MM.1S (cell line): ENCODE data around the gene CAV3.

ENCODE experiments used
- DNase-seq: peaks from one replicate; pipeline ENCODE4 v3.0.0-alpha.2; 2015
- H2AFZ ChIP-seq: fragments of 300-600 bp; sonication (generic); 2 replicates; pipeline ENCODE4 v1.6.0; 2016; ENCODE audit warnings: antibody characterized with exemption, low read length
- H3F3A ChIP-seq: fragments of 300-600 bp; sonication (generic); 2 replicates; pipeline ENCODE4 v1.6.1; 2016; ENCODE audit warnings: mild to moderate bottlenecking, antibody characterized with exemption, low read length, moderate library complexity, mixed read lengths; ENCODE audit not compliant: insufficient read depth
- H3K27ac ChIP-seq: fragments of 300-600 bp; sonication (generic); 2 replicates; pipeline ENCODE4 v1.5.1; 2016; ENCODE audit warnings: mild to moderate bottlenecking, low read length
- H3K27me3 ChIP-seq: fragments of 300-600 bp; sonication (generic); replicated peaks from 2 replicates; pipeline ENCODE4 v1.6.0; 2016; ENCODE audit warnings: low read length; ENCODE audit not compliant: insufficient read depth
- H3K36me3 ChIP-seq: fragments of 300-600 bp; sonication (generic); replicated peaks from 2 replicates; pipeline ENCODE4 v1.6.1; 2016; ENCODE audit warnings: mild to moderate bottlenecking, low read length, mixed read lengths; ENCODE audit not compliant: insufficient read depth
- H3K4me1 ChIP-seq: fragments of 300-600 bp; sonication (generic); 2 replicates; pipeline ENCODE4 v1.6.1; 2016; ENCODE audit warnings: low read length, mixed read lengths
- H3K4me2 ChIP-seq: fragments of 300-600 bp; sonication (generic); 2 replicates; pipeline ENCODE4 v1.6.0; 2016; ENCODE audit warnings: low read depth, low read length
- H3K4me3 ChIP-seq: fragments of 300-600 bp; sonication (generic); 2 replicates; pipeline ENCODE4 v1.5.1; 2016; ENCODE audit warnings: low read length, mixed read lengths
- H3K79me2 ChIP-seq: fragments of 300-600 bp; sonication (generic); 2 replicates; pipeline ENCODE4 v1.6.1; 2016; ENCODE audit warnings: mixed run types, low read length, mixed read lengths
- H3K9ac ChIP-seq: fragments of 300-600 bp; sonication (generic); 2 replicates; pipeline ENCODE4 v1.6.1; 2016; ENCODE audit warnings: low read length, mixed read lengths
- H3K9me2 ChIP-seq: fragments of 300-600 bp; sonication (generic); replicated peaks from 2 replicates; pipeline ENCODE4 v1.6.1; 2016; ENCODE audit warnings: mild to moderate bottlenecking, low read length, mixed read lengths; ENCODE audit not compliant: insufficient read depth
- H3K9me3 ChIP-seq: fragments of 300-600 bp; sonication (generic); replicated peaks from 2 replicates; pipeline ENCODE4 v1.6.1; 2016; ENCODE audit warnings: mild to moderate bottlenecking, low read length, mixed read lengths; ENCODE audit not compliant: insufficient read depth
- H4K20me1 ChIP-seq: fragments of 300-600 bp; sonication (generic); 2 replicates; pipeline ENCODE4 v1.6.1; 2016; ENCODE audit warnings: mild to moderate bottlenecking, low read length, moderate library complexity, mixed read lengths; ENCODE audit not compliant: insufficient read depth
- EZH2 ChIP-seq: fragments of 300-600 bp; sonication (generic); optimal IDR thresholded peaks from 2 replicates; pipeline ENCODE3; 2017; ENCODE audit warnings: low read depth, mild to moderate bottlenecking, antibody characterized with exemption, low read length, mixed read lengths
- EZH2phosphoT487 ChIP-seq: fragments of 300-600 bp; sonication (generic); IDR thresholded peaks from 2 replicates; pipeline ENCODE4 v1.6.1; 2018; ENCODE audit warnings: antibody characterized with exemption, low read length
- TF ChIP-seq, protein P1 (sequence below): fragments of 300-600 bp; sonication (generic); IDR thresholded peaks from 2 replicates; pipeline ENCODE4 v1.5.1; 2016; ENCODE audit warnings: antibody characterized with exemption, low read length, mixed read lengths

Gene CAV3

DNA sequence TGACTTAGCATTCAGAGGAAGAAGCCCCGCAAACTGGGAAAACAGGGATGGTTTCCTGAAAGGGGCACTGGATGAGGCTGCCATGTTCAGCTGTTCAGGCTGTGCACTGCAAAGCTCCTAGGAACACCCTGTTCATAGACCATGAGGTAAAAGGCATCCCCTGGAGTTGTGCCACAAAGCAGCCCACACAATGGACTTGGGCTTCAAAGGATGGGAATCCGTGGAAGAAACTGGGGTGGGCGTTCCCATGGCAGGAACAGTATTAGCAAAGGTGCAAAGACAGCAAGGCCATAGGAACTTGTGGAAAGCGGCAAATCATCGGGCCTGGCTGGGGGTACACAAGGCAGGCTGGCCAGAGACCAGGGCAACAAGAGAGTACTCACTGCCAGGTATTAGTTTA lies 26.9 kb downstream of the CAV3 start:
- no peaks in the 10 kb centered on the region for H4K20me1 ChIP-seq
- TF ChIP-seq EZH2, result no peak
- no peak for TF ChIP-seq EZH2phosphoT487
- TF ChIP-seq, protein P1, sequence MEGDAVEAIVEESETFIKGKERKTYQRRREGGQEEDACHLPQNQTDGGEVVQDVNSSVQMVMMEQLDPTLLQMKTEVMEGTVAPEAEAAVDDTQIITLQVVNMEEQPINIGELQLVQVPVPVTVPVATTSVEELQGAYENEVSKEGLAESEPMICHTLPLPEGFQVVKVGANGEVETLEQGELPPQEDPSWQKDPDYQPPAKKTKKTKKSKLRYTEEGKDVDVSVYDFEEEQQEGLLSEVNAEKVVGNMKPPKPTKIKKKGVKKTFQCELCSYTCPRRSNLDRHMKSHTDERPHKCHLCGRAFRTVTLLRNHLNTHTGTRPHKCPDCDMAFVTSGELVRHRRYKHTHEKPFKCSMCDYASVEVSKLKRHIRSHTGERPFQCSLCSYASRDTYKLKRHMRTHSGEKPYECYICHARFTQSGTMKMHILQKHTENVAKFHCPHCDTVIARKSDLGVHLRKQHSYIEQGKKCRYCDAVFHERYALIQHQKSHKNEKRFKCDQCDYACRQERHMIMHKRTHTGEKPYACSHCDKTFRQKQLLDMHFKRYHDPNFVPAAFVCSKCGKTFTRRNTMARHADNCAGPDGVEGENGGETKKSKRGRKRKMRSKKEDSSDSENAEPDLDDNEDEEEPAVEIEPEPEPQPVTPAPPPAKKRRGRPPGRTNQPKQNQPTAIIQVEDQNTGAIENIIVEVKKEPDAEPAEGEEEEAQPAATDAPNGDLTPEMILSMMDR, result no peak
- H3K36me3 ChIP-seq, result no peaks in the 10 kb centered on the region
- no peak overlapping the region for H2AFZ ChIP-seq
- no peak overlapping the region for H3K4me2 ChIP-seq
- H3F3A ChIP-seq, result no peaks in the 10 kb centered on the region
- H3K9me2 ChIP-seq, result no peaks in the 10 kb centered on the region
- H3K4me3 ChIP-seq, result no peak overlapping the region
- no peaks in the 10 kb centered on the region for H3K27me3 ChIP-seq
- H3K4me1 ChIP-seq, result no peaks in the 10 kb centered on the region
- H3K9me3 ChIP-seq, result no peaks in the 10 kb centered on the region
- DNase-seq, result no peak
- no peak overlapping the region for H3K9ac ChIP-seq
- no peaks in the 10 kb centered on the region for H3K79me2 ChIP-seq
- H3K27ac ChIP-seq, result no peak overlapping the region

DNA sequence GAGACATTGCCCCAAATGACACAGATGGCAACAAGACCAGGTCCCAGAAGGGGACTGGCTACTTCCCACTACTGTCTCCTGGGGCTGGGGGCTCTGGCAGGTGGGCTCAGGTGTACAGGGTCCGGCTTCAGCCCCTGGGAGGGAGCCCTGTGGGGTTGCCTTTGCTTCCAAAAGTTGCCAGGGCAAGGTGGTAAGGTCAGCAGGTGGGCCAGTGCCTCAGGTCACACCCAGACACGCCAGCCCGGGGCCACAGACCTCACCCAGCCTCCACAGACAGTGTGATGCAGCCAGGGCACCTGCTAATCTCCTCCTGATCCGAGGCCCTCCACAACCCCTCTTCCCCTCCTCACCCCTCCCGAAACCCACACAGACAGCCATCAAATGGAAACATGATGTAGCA lies 28.3 kb downstream of the CAV3 start:
- Histone ChIP-seq H3K4me2 (no peak overlapping the region), H2AFZ (no peak overlapping the region), H3K9me3 (no peaks in the 10 kb centered on the region), H3K27me3 (no peaks in the 10 kb centered on the region), H3K27ac (no peak overlapping the region), H3F3A (no peaks in the 10 kb centered on the region), H3K9me2 (no peaks in the 10 kb centered on the region), H3K79me2 (no peaks in the 10 kb centered on the region), H4K20me1 (no peaks in the 10 kb centered on the region), H3K4me1 (no peaks in the 10 kb centered on the region), H3K4me3 (no peak overlapping the region), H3K9ac (no peak overlapping the region), H3K36me3 (no peaks in the 10 kb centered on the region)
- no peak for DNase-seq
- TF ChIP-seq, protein P1, result no peak
- TF ChIP-seq EZH2phosphoT487 (no peak), EZH2 (no peak)

DNA sequence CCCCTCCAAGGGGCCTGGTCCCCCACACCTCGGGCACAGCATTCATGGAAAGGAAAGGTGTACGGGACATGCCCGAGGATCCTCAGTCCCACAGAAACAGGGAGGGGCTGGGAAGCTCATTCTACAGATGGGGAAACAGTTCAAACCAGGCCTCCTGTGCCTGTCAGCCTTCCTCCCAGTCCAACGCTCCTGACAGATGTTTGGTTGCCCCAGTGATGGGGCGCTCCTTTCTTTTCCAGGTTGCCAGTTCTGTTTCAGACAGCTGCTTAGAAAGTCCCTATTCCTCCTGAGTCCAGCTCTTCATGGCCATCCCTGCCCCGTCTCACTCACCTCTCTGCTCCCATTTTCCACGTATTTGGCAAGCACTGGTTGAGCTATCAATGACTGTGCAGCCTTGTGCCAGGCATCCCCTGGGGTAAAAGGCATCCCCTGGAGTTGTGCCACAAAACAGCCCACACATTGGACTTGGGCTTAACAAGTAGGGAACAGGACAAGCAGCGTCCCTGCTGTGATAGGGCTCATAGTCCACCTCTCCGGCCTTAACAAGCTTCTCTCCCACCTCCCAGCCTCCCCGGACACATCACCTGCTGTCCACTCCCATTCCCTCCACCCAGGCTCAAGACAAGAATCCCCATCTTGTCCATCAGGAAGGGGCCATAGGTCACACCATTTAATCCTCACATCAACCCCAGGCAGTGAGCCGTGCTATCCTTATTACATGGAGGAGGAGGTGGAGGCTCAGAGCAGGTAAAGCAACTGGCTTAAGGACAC lies 29.2 kb downstream of the CAV3 start:
- Histone ChIP-seq H3K27me3 (no peaks in the 10 kb centered on the region), H3K4me3 (no peak overlapping the region), H3K9me2 (no peaks in the 10 kb centered on the region), H3K36me3 (no peaks in the 10 kb centered on the region), H3K79me2 (no peaks in the 10 kb centered on the region), H3K27ac (no peak overlapping the region), H3K9me3 (no peaks in the 10 kb centered on the region), H3K9ac (no peak overlapping the region), H4K20me1 (no peaks in the 10 kb centered on the region), H2AFZ (no peak overlapping the region), H3K4me1 (no peaks in the 10 kb centered on the region), H3K4me2 (no peak overlapping the region), H3F3A (no peaks in the 10 kb centered on the region)
- TF ChIP-seq, protein P1, result no peak
- no peak for TF ChIP-seq EZH2
- no peak for TF ChIP-seq EZH2phosphoT487
- no peak for DNase-seq
